HCT116 (cell line): ENCODE measurements around the gene PLCD3.

Experiments used
- CEBPB ChIP-seq: IDR thresholded peaks from 2 replicates; pipeline ENCODE4 v1.6.1; 2012; ENCODE audit warnings: low read depth
- EZH2 ChIP-seq: fragments of 200-600 bp; sonication (generic); IDR thresholded peaks from 2 replicates; pipeline ENCODE4 v1.6.1; 2017; ENCODE audit warnings: antibody characterized with exemption, mixed run types
- JUND ChIP-seq: IDR thresholded peaks from 2 replicates; pipeline ENCODE4 v1.6.1; 2012
- POLR2A ChIP-seq: IDR thresholded peaks from 2 replicates; pipeline ENCODE4 v1.7.0; 2011; ENCODE audit warnings: borderline replicate concordance; ENCODE audit not compliant: insufficient read depth, insufficient read length; ENCODE audit errors: extremely low read depth
- RAD21 ChIP-seq: IDR thresholded peaks from 2 replicates; pipeline ENCODE4 v1.6.1; 2012; ENCODE audit warnings: low read depth, mild to moderate bottlenecking
- SP1 ChIP-seq: IDR thresholded peaks from 2 replicates; pipeline ENCODE4 v1.6.1; 2012; ENCODE audit warnings: low read depth
- SRF ChIP-seq: IDR thresholded peaks from 2 replicates; pipeline ENCODE4 v1.6.1; 2012; ENCODE audit warnings: low read depth
- YY1 ChIP-seq: IDR thresholded peaks from 2 replicates; pipeline ENCODE4 v1.6.1; 2011; ENCODE audit warnings: low read length, low read depth, moderate library complexity, mild to moderate bottlenecking; ENCODE audit not compliant: insufficient replicate concordance; ENCODE audit errors: extremely low read depth
- ZFX ChIP-seq: fragments of 450-650 bp; IDR thresholded peaks from 2 replicates; pipeline ENCODE4 v1.6.1; 2017
- TF ChIP-seq, protein P1 (sequence below), 3 experiments: fragments of 200-600 bp in 1 of 3; sonication (generic) in 1 of 3; IDR thresholded peaks in 2 of 3; conservative IDR thresholded peaks in 1 of 3; 2 replicates each; pipeline ENCODE4 v1.5.1; 2012 to 2017; ENCODE audit warnings: low read depth in 2 of 3, low read length in 2 of 3, antibody characterized with exemption in 1 of 3, borderline replicate concordance in 1 of 3, control low read depth in 1 of 3, mild to moderate bottlenecking in 1 of 3, mixed read lengths in 1 of 3, mixed run types in 1 of 3, moderate library complexity in 1 of 3; ENCODE audit not compliant: insufficient read depth in 1 of 3

DNA sequence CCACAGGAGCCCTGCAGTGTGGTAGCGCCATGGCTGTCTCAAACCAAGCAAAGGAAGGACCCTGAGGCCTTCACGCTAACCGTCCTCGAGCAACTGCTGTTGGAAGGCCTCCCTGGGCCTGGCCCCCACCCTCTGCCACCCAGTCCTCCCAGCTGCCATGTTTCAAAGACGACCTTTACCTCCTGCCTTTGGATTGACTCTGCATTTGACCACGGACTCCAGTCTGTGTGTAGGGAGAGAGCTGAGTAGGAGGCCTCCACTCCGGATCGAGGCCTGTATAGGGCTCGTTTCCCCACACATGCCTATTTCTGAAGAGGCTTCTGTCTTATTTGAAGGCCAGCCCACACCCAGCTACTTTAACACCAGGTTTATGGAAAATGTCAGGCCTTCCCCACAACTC is 24.3 kb downstream of the PLCD3 start:
- TF ChIP-seq, protein P1, sequence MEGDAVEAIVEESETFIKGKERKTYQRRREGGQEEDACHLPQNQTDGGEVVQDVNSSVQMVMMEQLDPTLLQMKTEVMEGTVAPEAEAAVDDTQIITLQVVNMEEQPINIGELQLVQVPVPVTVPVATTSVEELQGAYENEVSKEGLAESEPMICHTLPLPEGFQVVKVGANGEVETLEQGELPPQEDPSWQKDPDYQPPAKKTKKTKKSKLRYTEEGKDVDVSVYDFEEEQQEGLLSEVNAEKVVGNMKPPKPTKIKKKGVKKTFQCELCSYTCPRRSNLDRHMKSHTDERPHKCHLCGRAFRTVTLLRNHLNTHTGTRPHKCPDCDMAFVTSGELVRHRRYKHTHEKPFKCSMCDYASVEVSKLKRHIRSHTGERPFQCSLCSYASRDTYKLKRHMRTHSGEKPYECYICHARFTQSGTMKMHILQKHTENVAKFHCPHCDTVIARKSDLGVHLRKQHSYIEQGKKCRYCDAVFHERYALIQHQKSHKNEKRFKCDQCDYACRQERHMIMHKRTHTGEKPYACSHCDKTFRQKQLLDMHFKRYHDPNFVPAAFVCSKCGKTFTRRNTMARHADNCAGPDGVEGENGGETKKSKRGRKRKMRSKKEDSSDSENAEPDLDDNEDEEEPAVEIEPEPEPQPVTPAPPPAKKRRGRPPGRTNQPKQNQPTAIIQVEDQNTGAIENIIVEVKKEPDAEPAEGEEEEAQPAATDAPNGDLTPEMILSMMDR (IDR thresholded peaks at IDR 0.05 in 2 of 3, conservative IDR thresholded peaks at IDR 0.05 in 1 of 3; ENCODE audit: borderline replicate concordance in 1 of 3, insufficient read depth in 1 of 3, low read depth in 2 of 3, low read length in 2 of 3): no peak
- TF ChIP-seq JUND: no peak
- TF ChIP-seq POLR2A: no peak
- no peak for TF ChIP-seq SP1
- no peak for TF ChIP-seq RAD21
- TF ChIP-seq EZH2: no peak
- TF ChIP-seq CEBPB: no peak
- TF ChIP-seq SRF: no peak
- no peak for TF ChIP-seq YY1
- no peak for TF ChIP-seq ZFX
